ENCODE measurements around the gene FAM9C. TPM values are rescaled to one million over a fixed set of nuclear protein-coding genes. Genes with fewer than 3 reads are reported as not detected.

Gene FAM9C
- total RNA-seq, 4 donors from 2014 or later, result 0.11 TPM; not detected in 3

- no peak for TF ChIP-seq POLR2A (IDR thresholded peaks at IDR 0.05)
- TF ChIP-seq, protein P1, sequence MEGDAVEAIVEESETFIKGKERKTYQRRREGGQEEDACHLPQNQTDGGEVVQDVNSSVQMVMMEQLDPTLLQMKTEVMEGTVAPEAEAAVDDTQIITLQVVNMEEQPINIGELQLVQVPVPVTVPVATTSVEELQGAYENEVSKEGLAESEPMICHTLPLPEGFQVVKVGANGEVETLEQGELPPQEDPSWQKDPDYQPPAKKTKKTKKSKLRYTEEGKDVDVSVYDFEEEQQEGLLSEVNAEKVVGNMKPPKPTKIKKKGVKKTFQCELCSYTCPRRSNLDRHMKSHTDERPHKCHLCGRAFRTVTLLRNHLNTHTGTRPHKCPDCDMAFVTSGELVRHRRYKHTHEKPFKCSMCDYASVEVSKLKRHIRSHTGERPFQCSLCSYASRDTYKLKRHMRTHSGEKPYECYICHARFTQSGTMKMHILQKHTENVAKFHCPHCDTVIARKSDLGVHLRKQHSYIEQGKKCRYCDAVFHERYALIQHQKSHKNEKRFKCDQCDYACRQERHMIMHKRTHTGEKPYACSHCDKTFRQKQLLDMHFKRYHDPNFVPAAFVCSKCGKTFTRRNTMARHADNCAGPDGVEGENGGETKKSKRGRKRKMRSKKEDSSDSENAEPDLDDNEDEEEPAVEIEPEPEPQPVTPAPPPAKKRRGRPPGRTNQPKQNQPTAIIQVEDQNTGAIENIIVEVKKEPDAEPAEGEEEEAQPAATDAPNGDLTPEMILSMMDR (IDR thresholded peaks at IDR 0.05), result no peak
- Histone ChIP-seq H3K4me1 (no peaks in the 10 kb centered on the region), H3K27me3 (no peaks in the 10 kb centered on the region), H3K9me3 (no peaks in the 10 kb centered on the region), H3K36me3 (no peaks in the 10 kb centered on the region), H3K27ac (no peak overlapping the region), H3K4me3 (replicated peaks in 1 of 3) (no peak overlapping the region)
- intact Hi-C loops (cut with DNase I), result no loop called here
- DNase-seq, result no peak
- 87 to 88% methylated on average over 9 to 10 of the region's 10 CpGs for WGBS, 2 donors
Measured at GRCh38 chrX:13043138-13043537, 1.3 kb downstream of the FAM9C start.

- intact Hi-C loops (cut with DNase I), result no loop called here
- WGBS, 2 donors, result 74 to 80% methylated on average over 3 of the region's 3 CpGs
Measured at GRCh38 chrX:13036896-13037295, 7.5 kb downstream of the FAM9C start.

DNA sequence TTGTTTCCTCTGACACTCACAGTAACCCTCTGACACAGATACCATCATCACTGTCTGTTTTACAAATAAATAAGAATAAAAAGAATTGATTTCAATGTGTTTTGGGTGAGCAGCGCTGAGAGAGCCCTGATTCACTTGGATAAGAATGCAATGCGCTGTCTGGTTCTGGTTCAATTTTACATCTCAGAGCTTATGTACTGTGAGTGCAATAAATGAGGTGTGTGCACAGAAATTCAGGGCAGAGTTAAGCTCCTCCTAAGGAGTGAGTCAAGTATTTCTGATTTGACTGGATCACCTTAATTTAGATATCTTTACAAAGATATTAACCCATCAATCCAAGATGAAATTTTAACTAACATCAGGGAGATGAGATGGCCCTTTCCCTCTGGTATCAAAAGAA, 11.2 kb downstream of the FAM9C start:
- H3K27ac ChIP-seq, result no peak overlapping the region
- intact Hi-C loops (cut with DNase I), result no loop called here
- no peaks in the 10 kb centered on the region for H3K36me3 ChIP-seq
- H3K4me1 ChIP-seq, result peaks cover 0 to 19% of the 10 kb centered on the region in 2 donors
- no peaks in the 10 kb centered on the region for H3K9me3 ChIP-seq
- DNase-seq, result no peak
- WGBS, 2 donors, result 95 to 96% methylated on average over 2 of the region's 2 CpGs
- H3K4me3 ChIP-seq (replicated peaks in 1 of 3), result no peak overlapping the region
- TF ChIP-seq, protein P1 (IDR thresholded peaks at IDR 0.05), result no peak
- TF ChIP-seq POLR2A (IDR thresholded peaks at IDR 0.05), result no peak
- H3K27me3 ChIP-seq, result no peaks in the 10 kb centered on the region

More at GRCh38 chrX:13036896-13037295, 7.5 kb downstream of the FAM9C start:
- DNase-seq, result no peak
- no peaks in the 10 kb centered on the region for H3K36me3 ChIP-seq
- no peaks in the 10 kb centered on the region for H3K4me1 ChIP-seq
- no peak overlapping the region for H3K4me3 ChIP-seq (replicated peaks in 1 of 3)
- no peaks in the 10 kb centered on the region for H3K27me3 ChIP-seq
- H3K27ac ChIP-seq, result no peak overlapping the region
- no peaks in the 10 kb centered on the region for H3K9me3 ChIP-seq
- no peak for TF ChIP-seq POLR2A (IDR thresholded peaks at IDR 0.05)
- TF ChIP-seq, protein P1 (IDR thresholded peaks at IDR 0.05), result no peak

- H3K27ac ChIP-seq, result no peak overlapping the region
- intact Hi-C loops (cut with DNase I), result no loop called here
- no peak for DNase-seq
Measured at GRCh38 chrX:13029887-13030771, 14.3 kb downstream of the FAM9C start.

GRCh38 chrX:13029637-13029886, 14.9 kb downstream of the FAM9C start:
- Histone ChIP-seq H3K9me3 (no peaks in the 10 kb centered on the region), H3K27ac (no peak overlapping the region), H3K27me3 (no peaks in the 10 kb centered on the region), H3K4me1 (peaks cover 0 to 19% of the 10 kb centered on the region in 2 donors), H3K4me3 (replicated peaks in 1 of 3) (no peak overlapping the region), H3K36me3 (no peaks in the 10 kb centered on the region)
- no peak for DNase-seq
- intact Hi-C loops (cut with DNase I), result no loop called here
- TF ChIP-seq, protein P1 (IDR thresholded peaks at IDR 0.05), result no peak
- TF ChIP-seq POLR2A (IDR thresholded peaks at IDR 0.05), result no peak

More at GRCh38 chrX:13029887-13030771, 14.3 kb downstream of the FAM9C start:
- no peak overlapping the region for H3K4me3 ChIP-seq (replicated peaks in 1 of 3)
- 66 to 68% methylated on average over 8 of the region's 8 CpGs for WGBS, 2 donors
- no peaks in the 10 kb centered on the region for H3K27me3 ChIP-seq
- TF ChIP-seq, protein P1 (IDR thresholded peaks at IDR 0.05), result no peak
- TF ChIP-seq POLR2A (IDR thresholded peaks at IDR 0.05), result no peak
- H3K4me1 ChIP-seq, result peaks cover 0 to 19% of the 10 kb centered on the region in 2 donors
- no peaks in the 10 kb centered on the region for H3K9me3 ChIP-seq
- no peaks in the 10 kb centered on the region for H3K36me3 ChIP-seq
